SHP77 (cell line): Measurements from ENCODE around the gene COL4A4.
A peak's percentile ranks its signal among the peaks of the same experiment; 100 is the strongest.
"Not testable (repeated sequence)": the region's sequence is repeated elsewhere in the genome, so short reads cannot be mapped to it uniquely, and the experiment has no call there.

Experiments used
- DNase-seq, 2 experiments: peaks; one replicate each; lab custom pipeline; 2025; lab: John Stamatoyannopoulos, UW

Gene COL4A4

GRCh38 chr2:227115761-227116160 lies 48.2 kb downstream of the COL4A4 start:
- no peak for DNase-seq

- peak; percentile 49 to 64 for DNase-seq
These were observed 56.9 kb downstream of the COL4A4 start for GRCh38 chr2:227106845-227107759.

GRCh38 chr2:227103583-227103982 lies 60.4 kb downstream of the COL4A4 start:
- peak; percentile 56 to 58 for DNase-seq

GRCh38 chr2:227099340-227099739 lies 64.7 kb downstream of the COL4A4 start:
- DNase-seq = no peak

- no peak for DNase-seq
These were observed 65.9 kb downstream of the COL4A4 start for GRCh38 chr2:227098162-227098515.

DNA sequence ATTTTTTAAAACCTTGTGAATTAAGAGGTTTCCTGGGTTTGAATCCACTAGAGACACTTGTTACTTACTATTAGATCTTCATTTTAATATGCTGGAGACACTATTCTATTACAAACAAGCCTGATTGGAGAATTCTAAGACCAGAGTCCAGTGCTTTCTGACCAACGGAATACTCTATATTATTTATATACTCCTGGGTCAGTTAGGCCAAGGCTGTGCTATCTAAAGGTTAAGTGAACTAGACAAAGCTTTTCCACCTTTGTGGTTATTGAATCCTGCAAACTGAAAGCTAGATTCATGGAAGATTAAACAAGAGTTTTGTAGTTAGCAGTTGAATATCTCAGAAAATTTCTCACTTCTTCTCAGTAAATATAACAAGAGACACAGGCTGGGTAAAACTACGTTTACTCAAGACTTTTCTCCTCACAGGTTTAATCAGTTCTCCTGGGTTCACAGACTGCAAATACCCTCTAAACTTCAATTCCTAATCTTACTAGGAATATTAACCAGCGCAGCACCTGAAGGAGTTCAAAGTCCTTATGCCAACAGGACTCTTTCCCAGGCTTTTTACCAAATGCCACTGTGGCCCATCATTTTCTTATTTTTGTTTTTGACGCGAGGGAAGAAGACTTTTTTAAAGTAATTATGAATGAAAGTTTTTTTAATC lies 66.4 kb downstream of the COL4A4 start:
- no peak for DNase-seq

- DNase-seq = no peak
These were observed 68.7 kb downstream of the COL4A4 start for GRCh38 chr2:227095346-227095745.

DNA sequence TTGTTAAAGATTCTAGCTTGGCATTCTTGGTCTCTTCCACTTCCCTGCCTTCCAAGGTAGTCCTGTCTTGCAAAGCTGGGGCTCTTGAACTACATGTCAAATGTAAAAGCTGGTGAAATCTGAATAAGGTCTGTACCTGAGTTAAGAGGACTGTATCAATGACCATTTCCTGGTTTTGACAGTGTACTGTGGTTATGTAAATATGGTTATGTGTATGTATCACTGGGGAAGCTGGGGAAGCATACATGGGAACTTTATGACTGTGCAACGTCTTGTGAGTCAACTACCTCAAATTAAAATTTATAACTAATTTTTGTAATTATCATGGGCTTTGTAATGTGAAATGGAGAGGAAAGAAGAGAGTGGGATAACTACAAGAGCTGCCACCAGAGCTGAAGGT lies 81.7 kb downstream of the COL4A4 start:
- no peak for DNase-seq

- no peak for DNase-seq
These were observed 84.3 kb downstream of the COL4A4 start for GRCh38 chr2:227079726-227080125.

DNA sequence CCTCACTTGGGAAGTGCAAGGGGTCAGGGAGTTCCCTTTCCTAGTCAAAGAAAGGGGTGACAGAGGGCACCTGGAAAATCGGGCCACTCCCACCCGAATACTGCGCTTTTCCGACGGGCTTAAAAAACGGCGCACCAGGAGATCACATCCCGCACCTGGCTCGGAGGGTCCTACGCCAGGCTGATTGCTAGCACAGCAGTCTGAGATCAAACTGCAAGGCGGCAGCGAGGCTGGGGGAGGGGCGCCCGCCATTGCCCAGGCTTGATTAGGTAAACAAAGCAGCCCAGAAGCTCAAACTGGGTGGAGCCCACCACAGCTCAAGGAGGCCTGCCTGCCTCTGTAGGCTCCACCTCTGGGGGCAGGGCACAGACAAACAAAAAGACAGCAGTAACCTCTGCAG lies 98.9 kb downstream of the COL4A4 start:
- DNase-seq = not testable (repeated sequence)

DNA sequence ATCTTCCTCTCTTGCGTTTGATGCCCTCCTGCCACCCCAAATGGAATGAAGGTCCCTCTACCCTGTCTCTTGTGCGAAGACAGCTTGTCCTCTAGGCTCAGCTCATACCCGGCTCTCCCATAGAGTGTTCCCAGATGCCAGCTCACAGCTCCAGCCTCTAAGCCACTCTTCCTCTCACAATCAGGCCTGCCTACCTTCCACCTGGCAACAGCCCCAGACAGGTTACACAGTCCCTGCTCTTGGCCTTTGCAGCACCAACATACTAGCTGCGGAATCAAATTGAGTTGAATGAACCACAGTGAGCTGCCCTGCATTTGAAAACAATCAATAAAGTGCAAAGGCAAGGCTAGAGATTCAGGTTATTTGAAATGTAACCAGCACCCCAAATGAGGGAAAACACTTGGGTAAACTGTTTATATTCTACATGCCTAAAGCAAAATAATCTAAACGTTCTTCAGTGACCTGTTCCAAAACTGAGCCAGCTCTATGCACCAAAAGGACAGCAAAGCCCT lies 105.1 kb downstream of the COL4A4 start:
- no peak for DNase-seq

DNA sequence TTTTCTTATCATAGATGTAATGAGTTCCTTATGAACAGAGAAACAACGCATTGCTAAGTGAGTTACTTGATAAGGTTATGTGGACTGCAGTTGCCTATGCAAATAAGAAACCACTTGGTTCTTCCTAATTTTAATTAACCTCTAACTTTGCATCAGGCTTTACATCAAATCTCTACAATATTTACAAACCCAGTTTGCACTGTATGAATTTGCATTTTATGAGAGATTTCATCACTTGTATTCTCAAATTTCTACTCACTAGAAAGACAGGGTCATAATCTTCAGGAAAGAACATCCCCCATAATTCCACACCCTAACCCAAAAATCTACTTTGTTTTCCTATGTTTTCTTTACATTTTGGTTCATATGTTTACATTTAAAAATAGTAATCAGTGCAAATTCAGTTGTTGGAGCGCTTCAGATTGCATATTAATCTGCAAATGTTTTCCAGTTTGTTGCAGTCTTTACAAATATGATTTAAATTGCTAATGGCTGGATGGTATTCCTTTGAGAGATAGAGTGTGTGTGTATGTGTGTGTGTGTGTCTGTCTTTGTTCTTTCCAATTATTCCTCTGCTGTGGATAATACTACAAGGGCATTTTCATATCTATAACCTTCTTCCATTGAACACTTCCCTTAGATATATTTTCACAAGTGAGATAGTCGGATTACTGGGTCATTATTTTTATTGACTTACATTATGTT lies 106.1 kb downstream of the COL4A4 start:
- no peak for DNase-seq

DNA sequence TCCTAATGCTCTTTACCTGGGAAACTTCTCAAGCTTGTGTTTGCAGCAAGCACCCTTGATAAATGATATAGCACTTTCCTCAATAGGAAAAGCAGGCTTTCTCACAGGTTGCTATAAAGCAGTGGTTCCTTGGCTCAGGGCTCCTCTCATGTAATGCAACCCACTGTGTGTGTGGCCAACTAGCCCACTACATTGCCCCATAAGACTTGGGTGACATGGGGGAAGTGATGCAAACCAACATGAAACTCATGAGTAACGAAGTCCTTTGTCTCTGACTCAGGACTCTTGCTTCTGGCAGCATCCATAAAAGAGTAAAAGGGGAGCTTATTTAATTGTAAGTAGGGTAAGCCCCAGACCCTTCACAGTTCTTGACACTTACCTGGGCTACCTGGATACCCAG lies 106.9 kb downstream of the COL4A4 start:
- DNase-seq = no peak

- DNase-seq = no peak
These were observed 110.0 kb downstream of the COL4A4 start for GRCh38 chr2:227054006-227054405.

DNA sequence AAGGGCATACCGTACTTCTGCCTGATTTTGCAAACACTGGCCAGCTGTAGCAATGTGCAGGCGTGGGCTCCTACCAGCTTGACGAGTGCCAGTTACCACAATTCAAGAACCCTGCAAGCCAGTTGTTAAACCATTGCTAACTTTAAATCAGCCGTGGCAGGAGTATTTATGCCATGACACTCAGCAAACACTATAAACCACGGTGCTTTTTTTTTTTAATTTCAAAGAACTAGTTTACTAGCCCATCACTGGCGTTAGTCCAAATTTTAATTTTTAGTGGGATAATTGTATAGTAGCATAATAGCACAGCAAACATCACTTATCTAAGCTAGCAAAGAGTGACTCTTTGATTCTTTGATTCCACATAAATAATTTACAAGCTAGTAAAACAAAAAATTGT lies 111.1 kb downstream of the COL4A4 start:
- peak; percentile 41 to 47 for DNase-seq

GRCh38 chr2:227043981-227044380 lies 120.0 kb downstream of the COL4A4 start:
- DNase-seq = no peak

DNA sequence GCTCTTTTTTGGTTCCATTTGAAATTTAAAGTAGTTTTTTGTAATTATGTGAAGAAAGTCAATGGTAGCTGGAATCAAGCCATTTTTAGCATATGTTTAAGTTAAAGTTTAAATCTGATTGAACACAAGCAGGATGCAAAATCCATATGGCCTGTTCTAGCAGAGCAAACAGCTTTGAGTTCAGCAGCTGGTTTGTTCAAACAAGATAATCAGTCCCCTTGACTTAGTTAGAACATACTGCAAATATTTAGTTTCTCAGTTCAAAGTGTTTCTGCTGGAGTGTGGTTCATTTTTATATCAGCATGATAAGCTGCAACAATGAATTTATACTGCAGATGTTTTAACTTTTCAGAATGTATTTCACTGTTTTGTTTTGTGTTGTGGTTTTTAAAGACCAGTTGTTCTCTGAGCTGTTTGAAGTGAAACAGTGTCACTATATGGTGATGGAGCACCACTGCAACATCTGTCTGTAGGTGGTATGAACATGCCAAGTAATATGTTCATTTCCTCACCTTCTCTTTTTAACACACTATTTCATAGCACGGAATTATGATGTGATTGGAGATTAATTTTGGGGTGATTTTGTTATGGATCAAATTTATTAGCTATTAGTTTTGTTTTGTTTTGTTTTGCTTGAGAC lies 125.3 kb downstream of the COL4A4 start:
- DNase-seq = peak; percentile 21 to 30

- DNase-seq = peak in 1 of 2 experiments; percentile 19
These were observed 127.5 kb downstream of the COL4A4 start for GRCh38 chr2:227036527-227036926.

DNA sequence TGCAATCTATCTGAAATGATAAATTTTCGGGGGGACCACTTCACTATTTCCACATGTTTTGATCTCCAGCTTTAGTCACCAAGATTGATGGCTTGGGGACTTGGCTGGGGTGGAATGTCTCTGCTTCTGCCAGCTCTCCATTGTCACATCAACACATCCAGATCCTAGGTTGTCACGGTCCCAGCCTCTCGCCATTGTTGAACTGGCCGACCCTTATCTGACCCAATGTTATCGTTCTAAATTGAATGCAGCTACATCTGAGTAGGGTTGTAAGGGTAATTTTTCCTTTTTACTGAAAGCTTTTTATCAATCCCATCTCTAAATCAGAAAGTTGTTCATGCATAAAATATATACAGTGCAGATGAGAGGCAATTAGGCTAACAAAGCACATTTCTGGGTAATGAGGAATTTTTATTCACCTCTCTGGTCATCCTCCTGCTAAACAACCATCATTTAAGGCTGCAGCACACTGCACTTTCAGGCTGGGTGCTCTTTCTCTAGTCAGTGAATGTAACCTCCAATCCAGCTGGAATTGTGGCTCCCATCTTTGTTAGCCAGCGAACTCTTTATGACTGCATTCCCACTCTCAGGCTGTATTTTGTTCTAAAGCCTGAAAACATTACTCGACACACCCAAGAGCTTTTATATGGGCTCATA lies 128.2 kb downstream of the COL4A4 start:
- DNase-seq = no peak

DNA sequence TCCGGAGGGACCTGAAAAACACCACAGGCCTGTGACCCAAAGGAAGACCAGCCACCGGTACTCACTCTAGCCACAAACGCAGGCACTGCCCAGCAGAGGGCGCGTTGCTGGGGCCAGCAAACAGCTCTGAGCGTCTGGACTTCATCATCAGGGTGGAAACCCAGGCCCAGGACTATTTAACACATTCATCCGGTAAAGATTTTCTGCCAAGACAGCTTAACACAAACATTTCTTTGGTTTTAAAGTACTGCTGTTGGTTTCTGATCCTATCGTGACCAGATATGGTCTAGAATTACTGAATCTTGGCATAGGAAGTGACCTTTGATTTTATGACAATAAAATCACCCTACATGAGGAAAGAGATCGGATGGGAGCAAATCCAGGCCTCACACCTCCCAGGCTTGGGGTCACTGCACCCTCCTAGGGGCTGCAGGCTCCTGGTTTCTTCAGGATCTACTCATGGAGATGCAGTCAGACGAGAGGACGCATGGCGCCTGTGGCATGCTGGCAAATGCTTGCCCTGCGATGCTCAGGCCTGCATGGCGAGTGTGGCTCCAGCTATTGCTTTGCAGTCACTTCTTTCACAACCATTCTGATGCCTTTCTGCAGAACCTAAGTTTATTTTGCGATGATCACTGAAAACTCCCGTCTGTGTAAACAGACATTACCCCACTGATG lies 130.4 kb downstream of the COL4A4 start:
- peak; percentile 50 to 55 for DNase-seq

GRCh38 chr2:227031379-227031778 lies 132.6 kb downstream of the COL4A4 start:
- no peak for DNase-seq
